Mesodermal cell (in vitro differentiated cells): Measurements from ENCODE around the gene CSK.

Source experiments
- H3K27ac ChIP-seq: 2 replicates; pipeline ENCODE4 v1.7.0; 2013; ENCODE audit warnings: mild to moderate bottlenecking, low read depth, low read length, moderate library complexity; ENCODE audit not compliant: severe bottlenecking
- H3K36me3 ChIP-seq: 2 replicates; pipeline ENCODE4 v1.7.1; 2013; ENCODE audit warnings: mild to moderate bottlenecking, low read length, moderate library complexity; ENCODE audit not compliant: control insufficient read depth, insufficient read depth
- H3K4me1 ChIP-seq: one replicate; pipeline ENCODE4 v1.7.1; 2013; ENCODE audit warnings: mild to moderate bottlenecking, low read length; ENCODE audit not compliant: insufficient read depth, control insufficient read depth, poor library complexity, severe bottlenecking
- H3K4me3 ChIP-seq: 2 replicates; pipeline ENCODE4 v1.7.0; 2013; ENCODE audit warnings: low read length, control low read depth, mild to moderate bottlenecking; ENCODE audit not compliant: insufficient read depth, poor library complexity, severe bottlenecking; ENCODE audit errors: extremely low read depth
- H3K9me3 ChIP-seq: 2 replicates; pipeline ENCODE4 v1.7.1; 2013; ENCODE audit warnings: mild to moderate bottlenecking, low read length, moderate library complexity; ENCODE audit not compliant: control insufficient read depth
- WGBS, 2 experiments: methylation state at CpG; one replicate each; pipeline ENCODE4 v1.1.5; 2013; ENCODE audit warnings: missing lambda C conversion rate in 2 of 2; ENCODE audit not compliant: insufficient coverage in 2 of 2; 5-methylcytosine and 5-hydroxymethylcytosine counted together

Gene CSK

GRCh38 chr15:74845581-74845980 is 63.7 kb downstream of the CSK start:
- no peaks in the 10 kb centered on the region for H3K9me3 ChIP-seq
- H3K4me3 ChIP-seq, result no peak overlapping the region
- WGBS, 2 experiments, result 91 to 92% methylated on average over 3 of the region's 4 CpGs
- H3K36me3 ChIP-seq, result peaks cover 45% of the 10 kb centered on the region
- peaks cover 9% of the 10 kb centered on the region for H3K4me1 ChIP-seq
- H3K27ac ChIP-seq, result no peak overlapping the region

- Histone ChIP-seq H3K27ac (no peak overlapping the region), H3K9me3 (no peaks in the 10 kb centered on the region), H3K36me3 (peaks cover 60% of the 10 kb centered on the region), H3K4me1 (peaks cover 6% of the 10 kb centered on the region), H3K4me3 (no peak overlapping the region)
- 91 to 100% methylated on average over 3 of the region's 3 CpGs for WGBS, 2 experiments
Observed at GRCh38 chr15:74847432-74847831, 65.6 kb downstream of the CSK start.

GRCh38 chr15:74850393-74850792 is 68.5 kb downstream of the CSK start:
- no peaks in the 10 kb centered on the region for H3K9me3 ChIP-seq
- H3K27ac ChIP-seq, result no peak overlapping the region
- H3K4me1 ChIP-seq, result no peaks in the 10 kb centered on the region
- 91 to 100% methylated on average over 3 to 4 of the region's 4 CpGs for WGBS, 2 experiments
- no peak overlapping the region for H3K4me3 ChIP-seq
- H3K36me3 ChIP-seq, result peaks cover 76% of the 10 kb centered on the region

- Histone ChIP-seq H3K9me3 (no peaks in the 10 kb centered on the region), H3K36me3 (peaks cover 72% of the 10 kb centered on the region), H3K27ac (no peak overlapping the region), H3K4me1 (no peaks in the 10 kb centered on the region), H3K4me3 (no peak overlapping the region)
- WGBS, 2 experiments, result 91 to 98% methylated on average over 6 to 7 of the region's 7 CpGs
Observed at GRCh38 chr15:74851960-74852359, 70.1 kb downstream of the CSK start.
